ENCODE measurements around the gene BACE1.
"Not testable (repeated sequence)": the region's sequence is repeated elsewhere in the genome, so short reads cannot be mapped to it uniquely, and the experiment has no call there.

BACE1 gene

DNA sequence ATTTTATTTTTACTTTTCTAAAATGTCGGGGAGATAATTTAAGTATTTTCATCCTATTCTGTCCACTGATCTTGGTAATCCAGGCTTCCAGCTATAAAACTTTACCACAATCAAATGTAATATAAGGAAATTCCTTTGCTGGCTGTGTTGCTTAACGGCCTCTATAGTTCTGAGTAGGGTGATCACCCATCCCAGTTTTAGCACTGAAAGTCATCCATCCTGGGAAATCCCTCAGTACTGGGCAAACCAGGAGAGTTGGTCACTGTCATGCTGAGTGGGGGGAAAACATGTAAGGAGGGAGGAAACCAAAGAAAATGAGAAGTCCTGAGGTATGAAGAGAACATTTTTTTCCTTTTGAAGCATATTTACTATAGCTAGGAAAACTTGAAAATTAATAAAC lies 37.7 kb downstream of the BACE1 start:
- Histone ChIP-seq H3K9ac (ENCODE audit: low read depth, low read length) (no peak overlapping the region), H3K27ac (ENCODE audit: low read depth, low read length) (no peak overlapping the region), H3K9me3 (ENCODE audit: control insufficient read depth, insufficient read depth, low read length) (no peaks in the 10 kb centered on the region), H3K36me3 (ENCODE audit: control insufficient read depth, insufficient read depth, low read length) (peaks cover 44% of the 10 kb centered on the region), H3K4me1 (ENCODE audit: control insufficient read depth, insufficient read depth, low read length) (no peaks in the 10 kb centered on the region), H3K27me3 (ENCODE audit: control insufficient read depth, insufficient read depth, low read length) (no peaks in the 10 kb centered on the region), H3K4me3 (ENCODE audit: low read depth, low read length) (no peak overlapping the region)

DNA sequence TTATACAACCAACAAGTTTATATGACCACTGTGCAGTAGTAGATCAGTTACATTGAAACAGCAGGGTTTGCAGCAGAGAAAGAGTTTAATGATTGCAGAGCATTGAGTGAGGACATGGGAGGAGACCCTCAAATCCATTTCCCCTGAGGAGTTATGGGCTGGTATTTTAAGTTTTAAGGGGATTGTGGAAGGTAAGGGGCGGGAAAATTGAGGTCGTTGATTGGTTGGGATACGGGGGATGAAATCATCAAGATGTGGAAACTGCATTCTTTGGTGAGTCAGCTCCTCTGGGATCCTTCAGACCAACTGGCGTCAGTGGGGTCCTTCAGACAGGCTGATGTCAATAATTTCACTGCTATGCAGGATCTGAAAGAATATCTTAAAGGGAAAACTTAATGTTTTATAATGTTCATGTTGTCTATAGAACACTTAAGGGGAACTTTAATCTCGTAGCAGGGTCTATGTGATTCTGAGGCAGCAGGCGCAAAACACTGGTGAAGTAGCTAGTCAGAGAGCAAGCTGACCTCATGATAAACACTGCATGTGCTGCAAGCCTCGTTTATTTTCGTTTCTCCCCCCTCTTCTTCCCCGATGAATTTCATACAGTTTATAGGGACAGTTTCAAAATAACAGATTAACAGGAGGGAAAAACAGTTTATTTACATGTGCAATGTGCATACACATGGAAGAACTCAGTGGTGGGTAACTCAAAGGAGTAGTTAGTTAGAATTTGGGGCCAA lies 42.3 kb downstream of the BACE1 start:
- H3K27ac ChIP-seq (ENCODE audit: low read depth, low read length), result peak overlapping the region; percentile 17
- no peaks in the 10 kb centered on the region for H3K4me1 ChIP-seq (ENCODE audit: control insufficient read depth, insufficient read depth, low read length)
- H3K27me3 ChIP-seq (ENCODE audit: control insufficient read depth, insufficient read depth, low read length), result no peaks in the 10 kb centered on the region
- H3K4me3 ChIP-seq (ENCODE audit: low read depth, low read length), result no peak overlapping the region
- H3K36me3 ChIP-seq (ENCODE audit: control insufficient read depth, insufficient read depth, low read length), result 0 out of 2 replicates have a peak, but pooled peaks cover 7% of the 10 kb centered on the region
- H3K9me3 ChIP-seq (ENCODE audit: control insufficient read depth, insufficient read depth, low read length), result no peaks in the 10 kb centered on the region
- H3K9ac ChIP-seq (ENCODE audit: low read depth, low read length), result no peak overlapping the region

GRCh38 chr11:117272175-117272574 lies 43.9 kb downstream of the BACE1 start:
- not testable (repeated sequence) for H3K4me3 ChIP-seq (ENCODE audit: low read depth, low read length); H3K27ac ChIP-seq (ENCODE audit: low read depth, low read length); H3K9ac ChIP-seq (ENCODE audit: low read depth, low read length); H3K36me3 ChIP-seq (ENCODE audit: control insufficient read depth, insufficient read depth, low read length); H3K9me3 ChIP-seq (ENCODE audit: control insufficient read depth, insufficient read depth, low read length); H3K27me3 ChIP-seq (ENCODE audit: control insufficient read depth, insufficient read depth, low read length); H3K4me1 ChIP-seq (ENCODE audit: control insufficient read depth, insufficient read depth, low read length)

DNA sequence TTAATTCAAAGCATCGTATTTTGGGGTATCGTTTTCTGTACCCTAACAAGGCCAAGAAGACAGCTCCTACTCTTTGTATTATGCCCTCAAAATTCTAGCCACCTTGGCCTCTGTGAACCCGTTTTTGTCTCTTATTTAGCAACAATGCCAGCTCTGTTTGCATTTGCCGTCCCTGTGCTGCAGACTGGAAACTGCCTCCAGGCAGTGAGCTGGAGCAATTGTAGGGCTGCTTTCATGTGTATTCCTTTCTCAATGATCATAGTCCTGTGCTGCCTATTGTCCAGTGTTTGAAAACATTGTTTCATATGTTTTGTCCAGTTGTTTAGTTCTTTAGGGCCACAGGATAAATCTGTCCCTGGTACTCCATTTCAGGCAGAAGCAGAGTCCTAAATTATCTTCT lies 44.8 kb downstream of the BACE1 start:
- Histone ChIP-seq H3K4me3 (ENCODE audit: low read depth, low read length) (no peak overlapping the region), H3K27ac (ENCODE audit: low read depth, low read length) (no peak overlapping the region), H3K9ac (ENCODE audit: low read depth, low read length) (no peak overlapping the region), H3K36me3 (ENCODE audit: control insufficient read depth, insufficient read depth, low read length) (0 out of 2 replicates have a peak, but pooled peaks cover 7% of the 10 kb centered on the region), H3K9me3 (ENCODE audit: control insufficient read depth, insufficient read depth, low read length) (no peaks in the 10 kb centered on the region), H3K27me3 (ENCODE audit: control insufficient read depth, insufficient read depth, low read length) (no peaks in the 10 kb centered on the region), H3K4me1 (ENCODE audit: control insufficient read depth, insufficient read depth, low read length) (peaks cover 4% of the 10 kb centered on the region; the same call in 1 of the 2 replicates)

DNA sequence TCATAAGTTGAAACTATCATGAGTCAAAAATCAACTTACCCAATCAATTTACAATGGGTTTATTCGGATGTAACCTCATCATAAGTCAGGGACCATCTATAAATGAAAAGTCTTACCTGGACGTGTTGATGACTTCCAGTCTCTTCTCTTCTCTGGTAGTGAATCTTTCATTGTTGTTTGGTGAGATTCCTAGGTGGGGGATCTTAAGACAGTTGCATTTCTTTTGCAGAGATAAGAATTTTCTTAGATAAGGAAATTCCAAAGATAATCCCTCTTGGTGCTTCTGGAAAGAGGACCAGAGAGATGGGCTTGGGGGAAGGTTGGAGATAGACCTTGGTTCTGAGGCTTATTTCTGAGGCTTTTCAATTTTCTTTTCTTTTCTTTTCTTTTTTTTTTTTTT lies 46.2 kb downstream of the BACE1 start:
- Histone ChIP-seq H3K9me3 (ENCODE audit: control insufficient read depth, insufficient read depth, low read length) (no peaks in the 10 kb centered on the region), H3K9ac (ENCODE audit: low read depth, low read length) (no peak overlapping the region), H3K4me1 (ENCODE audit: control insufficient read depth, insufficient read depth, low read length) (peaks cover 4% of the 10 kb centered on the region; the same call in 1 of the 2 replicates), H3K36me3 (ENCODE audit: control insufficient read depth, insufficient read depth, low read length) (peaks cover 3% of the 10 kb centered on the region; the same call in 1 of the 2 replicates), H3K4me3 (ENCODE audit: low read depth, low read length) (no peak overlapping the region), H3K27me3 (ENCODE audit: control insufficient read depth, insufficient read depth, low read length) (no peaks in the 10 kb centered on the region), H3K27ac (ENCODE audit: low read depth, low read length) (no peak overlapping the region)

DNA sequence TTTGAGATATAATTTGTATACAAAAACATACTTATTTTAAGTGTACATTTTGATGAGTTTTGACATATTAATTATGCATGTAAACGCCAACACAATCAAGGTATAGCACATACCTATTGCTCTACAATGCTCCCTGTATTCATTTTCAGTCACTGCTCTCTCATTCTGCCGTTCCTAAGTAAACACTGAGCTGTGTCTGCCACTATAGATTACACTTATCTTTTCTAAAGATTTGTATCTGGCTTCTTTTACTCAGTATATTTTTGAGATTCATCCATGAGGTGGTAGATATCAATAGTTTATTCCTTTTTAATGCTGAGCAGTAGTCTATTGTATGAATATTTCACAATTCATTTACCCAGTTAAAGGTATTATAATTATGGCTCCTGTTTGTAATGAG lies 50.3 kb downstream of the BACE1 start:
- no peak overlapping the region for H3K27ac ChIP-seq (ENCODE audit: low read depth, low read length)
- peaks cover 4% of the 10 kb centered on the region; the same call in 1 of the 2 replicates for H3K4me1 ChIP-seq (ENCODE audit: control insufficient read depth, insufficient read depth, low read length)
- no peak overlapping the region for H3K9ac ChIP-seq (ENCODE audit: low read depth, low read length)
- H3K4me3 ChIP-seq (ENCODE audit: low read depth, low read length), result no peak overlapping the region
- peaks cover 13% of the 10 kb centered on the region for H3K36me3 ChIP-seq (ENCODE audit: control insufficient read depth, insufficient read depth, low read length)
- no peaks in the 10 kb centered on the region for H3K9me3 ChIP-seq (ENCODE audit: control insufficient read depth, insufficient read depth, low read length)
- no peaks in the 10 kb centered on the region for H3K27me3 ChIP-seq (ENCODE audit: control insufficient read depth, insufficient read depth, low read length)

DNA sequence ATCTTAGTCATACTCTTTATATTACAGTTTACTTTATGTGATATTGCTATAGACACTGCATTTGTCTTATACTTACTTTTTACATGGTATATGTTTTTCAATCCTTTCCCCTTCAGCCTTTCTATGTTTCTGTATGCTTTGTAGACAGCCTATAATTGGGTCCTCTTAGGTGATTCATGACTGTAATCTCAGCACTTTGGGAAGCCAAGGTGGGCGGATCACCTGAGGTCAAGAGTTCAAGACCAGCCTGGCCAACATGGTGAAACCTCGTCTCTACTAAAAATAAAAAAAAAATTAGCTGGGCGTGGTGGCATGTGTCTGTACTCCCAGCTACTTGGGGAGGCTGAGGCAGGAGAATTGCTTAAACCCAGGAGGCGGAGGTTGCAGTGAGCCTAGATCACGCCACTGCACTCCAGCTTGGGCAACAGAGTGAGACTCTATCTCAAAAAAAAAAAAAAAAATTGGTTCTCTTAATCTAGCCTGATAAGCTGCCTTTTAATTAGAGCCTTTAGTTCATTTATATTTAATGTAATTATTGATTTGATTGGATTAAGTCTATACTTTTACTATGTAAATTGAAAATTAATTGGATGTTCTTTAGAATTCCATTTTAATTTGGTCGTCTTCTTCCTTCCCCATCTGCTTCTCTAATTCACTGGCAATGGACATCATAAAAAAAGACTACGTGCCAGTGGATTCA lies 51.3 kb downstream of the BACE1 start:
- H3K4me1 ChIP-seq (ENCODE audit: control insufficient read depth, insufficient read depth, low read length); H3K27ac ChIP-seq (ENCODE audit: low read depth, low read length); H3K9me3 ChIP-seq (ENCODE audit: control insufficient read depth, insufficient read depth, low read length); H3K9ac ChIP-seq (ENCODE audit: low read depth, low read length); H3K27me3 ChIP-seq (ENCODE audit: control insufficient read depth, insufficient read depth, low read length); H3K4me3 ChIP-seq (ENCODE audit: low read depth, low read length): not testable (repeated sequence)
- H3K36me3 ChIP-seq (ENCODE audit: control insufficient read depth, insufficient read depth, low read length), result peaks cover 14% of the 10 kb centered on the region

- no peak overlapping the region for H3K9ac ChIP-seq (ENCODE audit: low read depth, low read length)
- no peaks in the 10 kb centered on the region for H3K4me1 ChIP-seq (ENCODE audit: control insufficient read depth, insufficient read depth, low read length)
- no peaks in the 10 kb centered on the region for H3K9me3 ChIP-seq (ENCODE audit: control insufficient read depth, insufficient read depth, low read length)
- H3K4me3 ChIP-seq (ENCODE audit: low read depth, low read length), result no peak overlapping the region
- H3K27ac ChIP-seq (ENCODE audit: low read depth, low read length), result no peak overlapping the region
- H3K27me3 ChIP-seq (ENCODE audit: control insufficient read depth, insufficient read depth, low read length), result no peaks in the 10 kb centered on the region
- peaks cover 21% of the 10 kb centered on the region for H3K36me3 ChIP-seq (ENCODE audit: control insufficient read depth, insufficient read depth, low read length)
Measured at GRCh38 chr11:117259417-117259816, 56.6 kb downstream of the BACE1 start.

- Histone ChIP-seq H3K36me3 (ENCODE audit: control insufficient read depth, insufficient read depth, low read length) (peaks cover 28% of the 10 kb centered on the region), H3K27ac (ENCODE audit: low read depth, low read length) (no peak overlapping the region), H3K4me1 (ENCODE audit: control insufficient read depth, insufficient read depth, low read length) (no peaks in the 10 kb centered on the region), H3K4me3 (ENCODE audit: low read depth, low read length) (no peak overlapping the region), H3K27me3 (ENCODE audit: control insufficient read depth, insufficient read depth, low read length) (no peaks in the 10 kb centered on the region), H3K9me3 (ENCODE audit: control insufficient read depth, insufficient read depth, low read length) (no peaks in the 10 kb centered on the region), H3K9ac (ENCODE audit: low read depth, low read length) (no peak overlapping the region)
Measured at GRCh38 chr11:117258576-117258975, 57.5 kb downstream of the BACE1 start.

DNA sequence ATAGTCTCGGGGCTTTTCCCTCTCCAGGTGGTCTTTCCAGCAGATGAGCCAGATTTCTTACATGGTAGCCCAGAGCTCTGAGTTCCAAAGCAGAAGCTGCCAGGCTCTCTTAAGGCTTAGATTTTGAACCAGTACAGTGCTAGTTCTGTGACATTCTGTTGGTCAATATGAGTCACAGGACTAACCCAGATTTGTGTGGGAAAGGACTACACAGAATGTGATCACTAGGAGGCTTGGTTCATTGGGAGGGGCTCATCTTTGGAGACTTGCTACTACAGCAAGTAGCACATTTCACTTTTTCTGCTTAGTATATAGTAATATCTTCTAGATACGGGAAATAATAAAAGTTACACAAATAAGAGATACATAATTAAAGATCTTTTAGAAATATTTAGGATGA lies 59.5 kb downstream of the BACE1 start:
- H3K36me3 ChIP-seq (ENCODE audit: control insufficient read depth, insufficient read depth, low read length), result peaks cover 33% of the 10 kb centered on the region
- no peaks in the 10 kb centered on the region for H3K27me3 ChIP-seq (ENCODE audit: control insufficient read depth, insufficient read depth, low read length)
- H3K27ac ChIP-seq (ENCODE audit: low read depth, low read length), result no peak overlapping the region

GRCh38 chr11:117255966-117256365 lies 60.1 kb downstream of the BACE1 start:
- no peaks in the 10 kb centered on the region for H3K4me1 ChIP-seq (ENCODE audit: control insufficient read depth, insufficient read depth, low read length)
- no peaks in the 10 kb centered on the region for H3K27me3 ChIP-seq (ENCODE audit: control insufficient read depth, insufficient read depth, low read length)
- no peak overlapping the region for H3K4me3 ChIP-seq (ENCODE audit: low read depth, low read length)
- peaks cover 31% of the 10 kb centered on the region for H3K36me3 ChIP-seq (ENCODE audit: control insufficient read depth, insufficient read depth, low read length)
- no peak overlapping the region for H3K9ac ChIP-seq (ENCODE audit: low read depth, low read length)
- no peaks in the 10 kb centered on the region for H3K9me3 ChIP-seq (ENCODE audit: control insufficient read depth, insufficient read depth, low read length)
- no peak overlapping the region for H3K27ac ChIP-seq (ENCODE audit: low read depth, low read length)

More for the DNA sequence above, 59.5 kb downstream of the BACE1 start:
- Histone ChIP-seq H3K4me1 (ENCODE audit: control insufficient read depth, insufficient read depth, low read length) (no peaks in the 10 kb centered on the region), H3K9me3 (ENCODE audit: control insufficient read depth, insufficient read depth, low read length) (no peaks in the 10 kb centered on the region), H3K4me3 (ENCODE audit: low read depth, low read length) (no peak overlapping the region), H3K9ac (ENCODE audit: low read depth, low read length) (no peak overlapping the region)

Data from HUES48 (cell line).